Measurements from ENCODE around the gene LCOR.
"Not testable (repeated sequence)": the region's sequence is repeated elsewhere in the genome, so short reads cannot be mapped to it uniquely, and the experiment has no call there.

LCOR gene

GRCh38 chr10:97016728-97017473, 184.8 kb downstream of the LCOR start:
- no peak for DNase-seq

GRCh38 chr10:97017474-97017903, 185.4 kb downstream of the LCOR start:
- DNase-seq, result no peak

GRCh38 chr10:97018251-97019212, 186.4 kb downstream of the LCOR start:
- no peak for DNase-seq

GRCh38 chr10:97019213-97019844, 187.2 kb downstream of the LCOR start:
- DNase-seq, result no peak

- DNase-seq, result no peak
These were observed 188.6 kb downstream of the LCOR start for GRCh38 chr10:97020452-97021400.

- no peak for DNase-seq
These were observed 190.5 kb downstream of the LCOR start for GRCh38 chr10:97022616-97023015.

- DNase-seq, result no peak
These were observed 191.5 kb downstream of the LCOR start for GRCh38 chr10:97023401-97024167.

- no peak for DNase-seq
These were observed 192.3 kb downstream of the LCOR start for GRCh38 chr10:97024168-97025073.

GRCh38 chr10:97025613-97026242, 193.6 kb downstream of the LCOR start:
- DNase-seq, result peak; percentile 52

GRCh38 chr10:97028126-97028831, 196.2 kb downstream of the LCOR start:
- no peak for DNase-seq

GRCh38 chr10:97028832-97029178, 196.7 kb downstream of the LCOR start:
- no peak for DNase-seq

GRCh38 chr10:97029271-97029670, 197.2 kb downstream of the LCOR start:
- DNase-seq, result no peak

GRCh38 chr10:97030894-97031293, 198.8 kb downstream of the LCOR start:
- no peak for DNase-seq

GRCh38 chr10:97031459-97031858, 199.4 kb downstream of the LCOR start:
- no peak for DNase-seq

- DNase-seq, result no peak
These were observed 200.5 kb downstream of the LCOR start for GRCh38 chr10:97032624-97033023.

- DNase-seq, result not testable (repeated sequence)
These were observed 201.7 kb downstream of the LCOR start for GRCh38 chr10:97033841-97034240.

GRCh38 chr10:97034301-97034700, 202.2 kb downstream of the LCOR start:
- no peak for DNase-seq

- no peak for DNase-seq
These were observed 203.1 kb downstream of the LCOR start for GRCh38 chr10:97034958-97035769.

Measured in activated naive CD4-positive, alpha-beta T cell treated with Interleukin-2 at 50 U/mL for 16 hours (primary cell).